Activated naive CD8-positive, alpha-beta T cell treated with anti-CD3 and anti-CD28 coated beads, Interleukin-2, amount 50 U/mL, for 24 hours (primary cell): ENCODE data around the gene CLIP1.

Source experiments
- ATAC-seq: fragments of 150-1000 bp; cut with Tn5 transposase; one replicate; pipeline ENCODE4 v1.10.0; 2021
- DNase-seq: peaks from one replicate; pipeline ENCODE4 v3.0.0; 2021
- H3K27ac Mint-ChIP-seq: one replicate; pipeline ENCODE4 v1.8.0; 2021; ENCODE audit warnings: mild to moderate bottlenecking, mixed read lengths
- H3K27me3 Mint-ChIP-seq: one replicate; pipeline ENCODE4 v1.8.0; 2021; ENCODE audit warnings: mixed read lengths
- H3K36me3 Mint-ChIP-seq: one replicate; pipeline ENCODE4 v1.8.0; 2021; ENCODE audit warnings: low read depth, mixed read lengths
- H3K4me1 Mint-ChIP-seq: one replicate; pipeline ENCODE4 v1.8.0; 2021; ENCODE audit warnings: mixed read lengths
- H3K4me3 Mint-ChIP-seq: one replicate; pipeline ENCODE4 v1.8.0; 2021; ENCODE audit warnings: mild to moderate bottlenecking, moderate library complexity, mixed read lengths
- H3K9me3 Mint-ChIP-seq: one replicate; pipeline ENCODE4 v1.8.0; 2021; ENCODE audit warnings: mixed read lengths

CLIP1 gene

GRCh38 chr12:122336015-122336946, 86.2 kb downstream of the CLIP1 start:
- H3K4me1 Mint-ChIP-seq, result peaks cover 9% of the 10 kb centered on the region
- no peak overlapping the region for H3K4me3 Mint-ChIP-seq
- H3K36me3 Mint-ChIP-seq, result peaks cover 20% of the 10 kb centered on the region

GRCh38 chr12:122333142-122334087, 89.1 kb downstream of the CLIP1 start:
- no peak overlapping the region for H3K27ac Mint-ChIP-seq
- ATAC-seq, result no peak
- H3K4me1 Mint-ChIP-seq, result peaks cover 9% of the 10 kb centered on the region
- no peak overlapping the region for H3K4me3 Mint-ChIP-seq
- no peaks in the 10 kb centered on the region for H3K27me3 Mint-ChIP-seq
- peaks cover 16% of the 10 kb centered on the region for H3K36me3 Mint-ChIP-seq
- no peak for DNase-seq
- H3K9me3 Mint-ChIP-seq, result no peaks in the 10 kb centered on the region

More at GRCh38 chr12:122336015-122336946, 86.2 kb downstream of the CLIP1 start:
- H3K27ac Mint-ChIP-seq, result no peak overlapping the region
- no peaks in the 10 kb centered on the region for H3K27me3 Mint-ChIP-seq
- no peaks in the 10 kb centered on the region for H3K9me3 Mint-ChIP-seq
- peak; percentile 57 for DNase-seq
- no peak for ATAC-seq

GRCh38 chr12:122327494-122328385, 94.7 kb downstream of the CLIP1 start:
- ATAC-seq (no peak), DNase-seq (no peak)
- Mint-ChIP-seq H3K9me3 (no peaks in the 10 kb centered on the region), H3K36me3 (peaks cover 18% of the 10 kb centered on the region), H3K27ac (no peak overlapping the region), H3K4me3 (no peak overlapping the region), H3K27me3 (no peaks in the 10 kb centered on the region), H3K4me1 (peaks cover 10% of the 10 kb centered on the region)

- peaks cover 10% of the 10 kb centered on the region for H3K4me1 Mint-ChIP-seq
- ATAC-seq, result no peak
- no peak overlapping the region for H3K4me3 Mint-ChIP-seq
- H3K36me3 Mint-ChIP-seq, result peaks cover 22% of the 10 kb centered on the region
- no peaks in the 10 kb centered on the region for H3K27me3 Mint-ChIP-seq
- no peak overlapping the region for H3K27ac Mint-ChIP-seq
- DNase-seq, result no peak
- H3K9me3 Mint-ChIP-seq, result no peaks in the 10 kb centered on the region
These were observed 95.5 kb downstream of the CLIP1 start for GRCh38 chr12:122327014-122327413.

- H3K36me3 Mint-ChIP-seq, result peaks cover 22% of the 10 kb centered on the region
- no peaks in the 10 kb centered on the region for H3K27me3 Mint-ChIP-seq
- ATAC-seq (no peak), DNase-seq (no peak)
- H3K27ac Mint-ChIP-seq, result no peak overlapping the region
- peaks cover 10% of the 10 kb centered on the region for H3K4me1 Mint-ChIP-seq
- no peaks in the 10 kb centered on the region for H3K9me3 Mint-ChIP-seq
- no peak overlapping the region for H3K4me3 Mint-ChIP-seq
These were observed 95.9 kb downstream of the CLIP1 start for GRCh38 chr12:122326586-122326985.

- no peak overlapping the region for H3K27ac Mint-ChIP-seq
- no peak overlapping the region for H3K4me3 Mint-ChIP-seq
- H3K9me3 Mint-ChIP-seq, result no peaks in the 10 kb centered on the region
- ATAC-seq (no peak), DNase-seq (no peak)
- no peaks in the 10 kb centered on the region for H3K27me3 Mint-ChIP-seq
- peaks cover 24% of the 10 kb centered on the region for H3K36me3 Mint-ChIP-seq
- H3K4me1 Mint-ChIP-seq, result peaks cover 10% of the 10 kb centered on the region
These were observed 99.0 kb downstream of the CLIP1 start for GRCh38 chr12:122323311-122324019.

- ATAC-seq, result no peak
- Mint-ChIP-seq H3K9me3 (no peaks in the 10 kb centered on the region), H3K4me3 (no peak overlapping the region), H3K27ac (no peak overlapping the region), H3K36me3 (peaks cover 19% of the 10 kb centered on the region), H3K4me1 (peaks cover 7% of the 10 kb centered on the region), H3K27me3 (no peaks in the 10 kb centered on the region)
- no peak for DNase-seq
These were observed 100.0 kb downstream of the CLIP1 start for GRCh38 chr12:122322501-122322900.

- Mint-ChIP-seq H3K4me3 (no peak overlapping the region), H3K27ac (no peak overlapping the region), H3K36me3 (peaks cover 27% of the 10 kb centered on the region), H3K27me3 (no peaks in the 10 kb centered on the region), H3K4me1 (no peaks in the 10 kb centered on the region), H3K9me3 (no peaks in the 10 kb centered on the region)
- no peak for ATAC-seq
- DNase-seq, result no peak
These were observed 103.6 kb downstream of the CLIP1 start for GRCh38 chr12:122318607-122319605.

- no peaks in the 10 kb centered on the region for H3K9me3 Mint-ChIP-seq
- no peak for DNase-seq
- no peak overlapping the region for H3K27ac Mint-ChIP-seq
- no peak overlapping the region for H3K4me3 Mint-ChIP-seq
- no peaks in the 10 kb centered on the region for H3K4me1 Mint-ChIP-seq
- H3K36me3 Mint-ChIP-seq, result peaks cover 17% of the 10 kb centered on the region
- ATAC-seq, result no peak
- H3K27me3 Mint-ChIP-seq, result no peaks in the 10 kb centered on the region
These were observed 109.5 kb downstream of the CLIP1 start for GRCh38 chr12:122312926-122313325.

GRCh38 chr12:122311696-122312095, 110.8 kb downstream of the CLIP1 start:
- DNase-seq, result no peak
- Mint-ChIP-seq H3K9me3 (no peaks in the 10 kb centered on the region), H3K27me3 (no peaks in the 10 kb centered on the region), H3K4me1 (no peaks in the 10 kb centered on the region), H3K27ac (no peak overlapping the region), H3K4me3 (no peak overlapping the region), H3K36me3 (peaks cover 15% of the 10 kb centered on the region)
- ATAC-seq, result no peak

- ATAC-seq (no peak), DNase-seq (no peak)
- Mint-ChIP-seq H3K4me1 (no peaks in the 10 kb centered on the region), H3K27me3 (no peaks in the 10 kb centered on the region), H3K27ac (no peak overlapping the region), H3K4me3 (no peak overlapping the region), H3K36me3 (peaks cover 14% of the 10 kb centered on the region), H3K9me3 (no peaks in the 10 kb centered on the region)
These were observed 111.7 kb downstream of the CLIP1 start for GRCh38 chr12:122310626-122311333.

- no peaks in the 10 kb centered on the region for H3K4me1 Mint-ChIP-seq
- ATAC-seq (no peak), DNase-seq (no peak)
- H3K9me3 Mint-ChIP-seq, result no peaks in the 10 kb centered on the region
- no peak overlapping the region for H3K27ac Mint-ChIP-seq
- peaks cover 7% of the 10 kb centered on the region for H3K36me3 Mint-ChIP-seq
- H3K4me3 Mint-ChIP-seq, result no peak overlapping the region
- H3K27me3 Mint-ChIP-seq, result no peaks in the 10 kb centered on the region
These were observed 112.8 kb downstream of the CLIP1 start for GRCh38 chr12:122309564-122310121.
